KMS-11 (cell line): Measurements from ENCODE around the gene ABCC11.
A peak's percentile ranks its signal among the peaks of the same experiment; 100 is the strongest.

Experiments
- H2AFZ ChIP-seq: fragments of 200-600 bp; sonication (generic); 2 replicates; pipeline ENCODE4 v1.6.1; 2016; ENCODE audit warnings: antibody characterized with exemption, mixed run types, low read depth
- H3K27ac ChIP-seq: fragments of 200-600 bp; sonication (generic); 2 replicates; pipeline ENCODE4 v1.6.1; 2016; ENCODE audit warnings: mild to moderate bottlenecking, mixed run types
- H3K27me3 ChIP-seq: fragments of 200-600 bp; sonication (generic); 2 replicates; pipeline ENCODE4 v1.6.1; 2017; ENCODE audit warnings: mild to moderate bottlenecking, low read depth, mixed run types, moderate library complexity; ENCODE audit not compliant: insufficient read depth
- H3K36me3 ChIP-seq: fragments of 200-600 bp; sonication (generic); 2 replicates; pipeline ENCODE4 v1.6.1; 2017; ENCODE audit warnings: mild to moderate bottlenecking, mixed run types; ENCODE audit not compliant: insufficient read depth
- H3K4me1 ChIP-seq: fragments of 200-600 bp; sonication (generic); 2 replicates; pipeline ENCODE4 v1.6.1; 2016; ENCODE audit warnings: mild to moderate bottlenecking, low read depth, mixed run types; ENCODE audit not compliant: poor library complexity, severe bottlenecking
- H3K4me2 ChIP-seq: fragments of 200-600 bp; sonication (generic); 2 replicates; pipeline ENCODE4 v1.7.0; 2016; ENCODE audit warnings: mild to moderate bottlenecking, mixed run types
- H3K4me3 ChIP-seq: fragments of 200-600 bp; sonication (generic); IDR thresholded peaks from 2 replicates; pipeline ENCODE4 v1.6.1; 2017; ENCODE audit warnings: low read depth, low read length, mixed read lengths; ENCODE audit not compliant: insufficient read depth
- H3K79me2 ChIP-seq: fragments of 200-600 bp; sonication (generic); 2 replicates; pipeline ENCODE4 v1.6.1; 2016; ENCODE audit warnings: low read depth, mixed run types; ENCODE audit not compliant: insufficient read depth
- H3K9ac ChIP-seq: fragments of 200-600 bp; sonication (generic); 2 replicates; pipeline ENCODE4 v1.6.1; 2016; ENCODE audit warnings: mild to moderate bottlenecking, mixed run types
- H4K20me1 ChIP-seq: fragments of 200-600 bp; sonication (generic); 2 replicates; pipeline ENCODE4 v1.6.1; 2016; ENCODE audit warnings: mild to moderate bottlenecking, mixed run types; ENCODE audit not compliant: insufficient read depth
- CTCF ChIP-seq: fragments of 200-600 bp; sonication (generic); conservative IDR thresholded peaks from 2 replicates; pipeline ENCODE4 v1.6.1; 2017; ENCODE audit warnings: low read depth, mild to moderate bottlenecking, antibody characterized with exemption, low read length, moderate library complexity, mixed read lengths

The ABCC11 gene

GRCh38 chr16:48291754-48292153, 44.4 kb upstream of the ABCC11 start:
- 0 out of 2 replicates have a peak, but pooled peaks cover 5% of the 10 kb centered on the region for H3K36me3 ChIP-seq
- H4K20me1 ChIP-seq, result no peaks in the 10 kb centered on the region; the same call in 1 of the 2 replicates
- H3K4me1 ChIP-seq, result peaks cover 9% of the 10 kb centered on the region
- H3K4me3 ChIP-seq, result no peak overlapping the region
- H3K4me2 ChIP-seq, result no peak overlapping the region
- no peak overlapping the region for H3K9ac ChIP-seq
- no peak for TF ChIP-seq CTCF
- H3K27ac ChIP-seq, result no peak overlapping the region
- H3K27me3 ChIP-seq, result no peaks in the 10 kb centered on the region
- no peak overlapping the region for H2AFZ ChIP-seq
- no peaks in the 10 kb centered on the region for H3K79me2 ChIP-seq

- Histone ChIP-seq H3K27ac (no peak overlapping the region), H3K27me3 (no peaks in the 10 kb centered on the region), H3K9ac (no peak overlapping the region), H2AFZ (no peak overlapping the region), H3K36me3 (0 out of 2 replicates have a peak, but pooled peaks cover 5% of the 10 kb centered on the region), H4K20me1 (no peaks in the 10 kb centered on the region; the same call in 1 of the 2 replicates), H3K4me2 (no peak overlapping the region), H3K4me1 (peaks cover 9% of the 10 kb centered on the region), H3K4me3 (no peak overlapping the region), H3K79me2 (no peaks in the 10 kb centered on the region)
- TF ChIP-seq CTCF, result no peak
Measured at GRCh38 chr16:48291303-48291702, 44.0 kb upstream of the ABCC11 start.

GRCh38 chr16:48287239-48287638, 39.9 kb upstream of the ABCC11 start:
- Histone ChIP-seq H3K4me3 (no peak overlapping the region), H3K27me3 (no peaks in the 10 kb centered on the region), H3K4me1 (peaks cover 23% of the 10 kb centered on the region), H3K27ac (no peak overlapping the region), H3K9ac (no peak overlapping the region), H3K79me2 (no peaks in the 10 kb centered on the region), H3K4me2 (no peak overlapping the region), H4K20me1 (no peaks in the 10 kb centered on the region), H2AFZ (no peak overlapping the region), H3K36me3 (0 out of 2 replicates have a peak, but pooled peaks cover 2% of the 10 kb centered on the region)
- no peak for TF ChIP-seq CTCF

- Histone ChIP-seq H3K4me1 (peaks cover 23% of the 10 kb centered on the region), H3K79me2 (no peaks in the 10 kb centered on the region), H2AFZ (no peak overlapping the region), H4K20me1 (no peaks in the 10 kb centered on the region), H3K4me2 (peak overlapping the region; percentile 44), H3K27ac (peak overlapping the region; percentile 40; the same call in 1 of the 2 replicates), H3K36me3 (0 out of 2 replicates have a peak, but pooled peaks cover 2% of the 10 kb centered on the region), H3K4me3 (no peak overlapping the region), H3K9ac (no peak overlapping the region), H3K27me3 (no peaks in the 10 kb centered on the region)
- no peak for TF ChIP-seq CTCF
Measured at GRCh38 chr16:48284772-48285409, 37.6 kb upstream of the ABCC11 start.
